Stimulated activated naive CD4-positive, alpha-beta T cell (primary cell): ENCODE results near the gene SLAIN2.
A peak's percentile ranks its signal among the peaks of the same experiment; 100 is the strongest.
"Not testable (repeated sequence)": the region's sequence is repeated elsewhere in the genome, so short reads cannot be mapped to it uniquely, and the experiment has no call there.

Experiments
- DNase-seq, 6 experiments: peaks; one replicate each; lab custom pipeline; 2025; lab: John Stamatoyannopoulos, UW

SLAIN2 gene

DNA sequence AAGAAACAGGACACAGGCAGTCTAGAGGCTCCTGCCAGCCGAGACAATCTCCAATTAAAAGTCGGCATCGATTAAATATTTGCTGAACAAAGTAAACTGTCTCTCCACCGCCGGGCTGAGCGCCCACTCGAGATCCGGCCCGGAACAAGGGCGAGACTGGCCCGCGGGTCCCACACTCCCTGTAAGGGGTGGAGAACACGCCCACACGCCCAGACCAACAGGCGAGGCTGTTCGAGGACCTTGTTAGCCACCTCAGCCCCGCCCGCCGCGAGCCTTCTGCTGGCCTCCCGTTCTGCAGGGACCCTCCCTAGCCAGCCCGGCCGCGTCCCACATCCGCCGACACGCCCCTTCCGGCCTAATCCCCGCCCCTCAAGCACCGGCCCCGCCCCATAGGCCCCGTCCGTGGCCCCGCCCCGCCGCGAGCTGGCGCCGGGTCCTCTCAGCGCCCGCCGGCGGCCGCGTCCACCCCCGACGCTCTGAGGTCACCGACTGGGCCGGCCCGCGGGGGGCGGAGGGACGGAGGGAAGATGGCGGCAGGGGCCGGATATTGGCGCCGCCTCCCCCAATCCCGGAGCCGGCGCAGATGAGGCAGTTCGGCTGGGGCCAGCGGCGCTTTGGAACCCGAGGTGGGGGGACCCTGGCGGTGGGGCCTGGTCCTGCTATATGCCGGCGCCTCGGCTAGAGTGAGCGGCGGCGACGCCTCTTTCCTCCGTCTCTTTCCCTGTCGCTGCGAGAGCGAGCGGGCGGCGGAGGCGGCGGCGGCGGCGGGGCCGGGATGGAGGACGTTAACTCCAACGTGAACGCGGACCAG, at the start of gene SLAIN2:
TSS of gene SLAIN2 (plus strand) at position 565 of the 811 bp plus-strand sequence. CDS start at position 776, 211 bp downstream.
- DNase-seq = peak; percentile 92 to 99 (median 96)

GRCh38 chr4:48292218-48292790, 49.0 kb upstream of the SLAIN2 start:
- DNase-seq = not testable (repeated sequence)

DNA sequence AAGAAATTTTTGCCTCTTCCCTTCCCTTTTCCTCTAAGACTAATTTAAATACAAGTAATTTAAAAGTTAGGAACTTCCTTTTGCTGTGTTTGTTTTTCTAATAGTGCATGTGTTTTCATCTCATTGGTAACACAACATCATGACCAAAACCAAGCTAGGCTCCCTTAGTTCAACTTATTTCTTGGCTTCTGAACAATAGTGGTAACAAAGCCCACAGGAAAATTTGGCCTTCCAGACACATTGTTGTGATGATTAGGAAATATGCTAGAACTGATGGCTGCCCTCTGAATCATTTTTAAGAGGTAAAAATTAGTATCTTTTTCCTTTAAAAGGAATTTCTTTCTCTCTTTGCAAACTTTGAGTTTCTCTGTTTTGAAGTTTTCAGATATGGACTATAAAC, 46.2 kb upstream of the SLAIN2 start:
- DNase-seq = no peak

DNA sequence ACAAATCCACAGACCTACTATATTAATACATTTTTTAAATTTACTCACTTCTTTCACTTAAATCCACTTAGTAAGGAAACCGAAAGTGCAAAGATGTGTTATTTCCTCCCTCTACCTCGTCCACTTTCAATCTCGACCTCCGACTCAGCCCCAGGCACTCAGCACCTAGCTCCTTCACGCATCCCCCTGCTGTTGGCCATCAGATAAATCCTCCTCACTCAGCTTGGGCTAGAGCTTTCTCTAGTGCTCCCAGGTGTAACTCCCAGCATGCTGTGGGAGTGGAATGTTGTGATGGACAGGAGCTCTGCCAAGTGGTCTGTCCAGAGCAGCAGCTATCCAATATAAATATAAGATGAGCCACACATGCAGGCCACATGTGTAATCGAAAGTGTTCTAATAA, 45.0 kb upstream of the SLAIN2 start:
- DNase-seq = no peak

DNA sequence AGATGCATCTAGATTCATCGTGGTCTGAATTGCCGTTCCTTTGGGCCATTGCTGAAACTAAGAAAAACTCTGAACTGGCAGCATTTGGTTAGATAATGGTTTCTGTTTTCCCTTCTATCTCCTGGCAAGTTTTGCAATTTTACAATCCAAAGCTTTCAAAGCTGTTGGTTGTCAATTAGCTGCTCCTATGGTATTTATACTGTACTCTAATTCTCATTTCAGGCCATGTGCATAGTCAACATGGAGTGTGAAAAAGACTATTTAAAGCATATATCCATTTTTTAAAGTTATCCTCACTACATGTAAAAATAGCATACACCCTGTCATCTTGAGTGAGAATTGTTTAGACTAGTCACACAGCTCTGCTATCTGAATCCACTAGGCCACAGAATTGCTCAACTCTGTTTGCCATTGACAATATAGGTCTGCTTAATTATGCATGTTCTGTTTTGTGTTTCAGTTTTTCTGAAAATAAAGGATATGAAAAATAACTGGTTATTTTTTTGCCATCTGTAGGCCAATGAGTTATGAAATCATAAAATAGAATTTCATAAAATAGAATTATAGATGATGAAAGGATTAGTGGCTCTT, 44.0 kb upstream of the SLAIN2 start:
- DNase-seq = no peak

DNA sequence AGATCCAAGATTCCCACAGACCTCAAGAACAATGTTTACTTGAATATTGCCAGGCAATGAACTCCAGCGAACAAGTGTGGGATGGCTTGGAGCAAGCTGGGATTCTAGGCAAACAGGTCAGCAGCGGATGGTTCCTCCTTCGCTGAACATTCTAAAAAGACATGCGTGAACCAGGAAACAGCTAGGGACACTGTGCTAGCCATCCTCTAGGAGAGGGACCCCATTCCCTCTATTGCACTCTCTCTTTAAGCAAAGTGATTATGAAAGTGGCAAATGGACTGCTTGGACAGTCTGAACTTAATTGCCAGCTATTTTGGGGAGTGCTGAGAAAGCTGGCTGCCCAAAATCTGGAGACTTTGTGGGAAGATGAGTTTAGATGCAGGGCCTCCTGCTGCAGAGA, 41.8 kb upstream of the SLAIN2 start:
- DNase-seq = no peak

- DNase-seq = no peak
These were observed 41.3 kb upstream of the SLAIN2 start for GRCh38 chr4:48300004-48300403.

DNA sequence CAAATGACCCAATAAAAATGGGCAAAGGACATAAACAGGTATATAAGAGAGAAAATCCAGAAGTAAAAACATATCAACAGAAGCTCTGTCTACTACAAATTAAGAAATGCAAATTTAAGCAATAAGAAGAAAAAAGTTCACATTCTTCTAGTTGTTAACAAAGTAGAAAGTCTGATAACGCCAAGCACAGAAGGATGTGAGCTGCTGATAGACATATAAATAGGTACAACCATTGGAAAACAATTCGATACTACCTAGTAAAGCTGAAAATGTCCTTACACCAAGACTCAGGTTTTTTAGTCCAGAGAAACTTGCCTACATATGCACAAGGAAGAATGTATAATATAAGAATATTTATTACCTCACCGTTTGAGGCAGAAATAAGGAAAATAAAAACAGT, 35.8 kb upstream of the SLAIN2 start:
- DNase-seq = no peak

DNA sequence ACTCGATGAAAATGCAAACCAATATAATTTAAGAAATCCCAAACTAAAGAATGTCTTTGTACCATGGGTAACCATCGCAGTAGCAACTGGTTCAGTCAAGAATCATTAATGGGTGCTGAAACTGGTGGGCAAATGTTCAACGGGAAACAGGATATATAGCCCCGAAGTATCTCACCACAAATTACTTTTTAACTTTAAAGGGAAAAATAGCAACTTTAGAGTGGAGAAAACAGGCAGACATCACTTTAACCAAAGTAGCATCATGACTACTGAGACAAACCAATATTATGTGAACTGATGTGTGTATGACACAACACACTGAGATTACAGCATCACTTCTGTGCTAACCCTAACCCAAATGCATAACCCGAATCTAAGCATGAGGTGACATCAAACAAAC, 33.8 kb upstream of the SLAIN2 start:
- DNase-seq = no peak

GRCh38 chr4:48308901-48309300, 32.4 kb upstream of the SLAIN2 start:
- DNase-seq = no peak

- no peak for DNase-seq
These were observed 29.4 kb upstream of the SLAIN2 start for GRCh38 chr4:48311896-48312295.

GRCh38 chr4:48314746-48315145, 26.6 kb upstream of the SLAIN2 start:
- not testable (repeated sequence) for DNase-seq

- DNase-seq = peak in 2 of 6 experiments; percentile 21 to 42
These were observed 25.4 kb upstream of the SLAIN2 start for GRCh38 chr4:48315728-48316630.

GRCh38 chr4:48321312-48321711, 20.0 kb upstream of the SLAIN2 start:
- no peak for DNase-seq

DNA sequence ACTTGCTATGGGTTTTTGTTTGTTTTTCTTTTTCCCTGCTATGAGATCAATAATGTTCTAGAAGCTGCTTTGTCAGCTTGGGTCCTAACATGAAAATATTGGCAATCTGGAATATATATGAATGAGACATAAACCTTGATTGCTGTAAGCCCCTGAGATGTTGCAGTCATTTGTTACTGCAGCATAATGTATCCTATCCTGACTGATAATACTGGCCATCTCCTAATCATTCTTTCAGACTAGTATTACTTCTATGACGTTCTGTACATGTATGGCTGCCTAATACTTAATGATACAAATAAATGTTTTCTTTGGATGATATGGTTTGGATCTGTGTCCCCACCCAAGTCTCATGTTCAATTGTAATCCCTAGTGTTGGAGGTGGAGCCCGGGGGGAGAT, 19.3 kb upstream of the SLAIN2 start:
- no peak for DNase-seq

- DNase-seq = no peak
These were observed 17.0 kb upstream of the SLAIN2 start for GRCh38 chr4:48324281-48324680.

DNA sequence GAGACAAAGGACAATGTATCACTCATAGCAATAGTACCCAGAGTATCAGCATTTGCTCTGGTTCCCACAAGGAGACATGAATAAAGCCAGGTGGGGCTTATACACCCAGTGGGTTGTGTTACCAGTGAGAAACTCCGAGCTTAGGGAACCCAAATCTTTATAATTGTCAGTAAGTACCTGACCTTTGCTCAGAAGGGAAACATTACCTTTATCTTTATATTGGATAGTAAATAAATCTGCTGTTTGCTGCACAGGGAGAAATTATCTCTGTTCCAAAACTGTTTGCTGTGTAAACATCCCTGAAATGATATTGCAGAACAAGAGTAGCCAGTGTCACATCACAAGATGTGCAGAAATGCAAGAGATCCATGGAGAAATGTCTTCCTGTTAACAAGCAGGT, 12.1 kb upstream of the SLAIN2 start:
- DNase-seq = no peak

GRCh38 chr4:48329976-48330375, 11.4 kb upstream of the SLAIN2 start:
- no peak for DNase-seq

DNA sequence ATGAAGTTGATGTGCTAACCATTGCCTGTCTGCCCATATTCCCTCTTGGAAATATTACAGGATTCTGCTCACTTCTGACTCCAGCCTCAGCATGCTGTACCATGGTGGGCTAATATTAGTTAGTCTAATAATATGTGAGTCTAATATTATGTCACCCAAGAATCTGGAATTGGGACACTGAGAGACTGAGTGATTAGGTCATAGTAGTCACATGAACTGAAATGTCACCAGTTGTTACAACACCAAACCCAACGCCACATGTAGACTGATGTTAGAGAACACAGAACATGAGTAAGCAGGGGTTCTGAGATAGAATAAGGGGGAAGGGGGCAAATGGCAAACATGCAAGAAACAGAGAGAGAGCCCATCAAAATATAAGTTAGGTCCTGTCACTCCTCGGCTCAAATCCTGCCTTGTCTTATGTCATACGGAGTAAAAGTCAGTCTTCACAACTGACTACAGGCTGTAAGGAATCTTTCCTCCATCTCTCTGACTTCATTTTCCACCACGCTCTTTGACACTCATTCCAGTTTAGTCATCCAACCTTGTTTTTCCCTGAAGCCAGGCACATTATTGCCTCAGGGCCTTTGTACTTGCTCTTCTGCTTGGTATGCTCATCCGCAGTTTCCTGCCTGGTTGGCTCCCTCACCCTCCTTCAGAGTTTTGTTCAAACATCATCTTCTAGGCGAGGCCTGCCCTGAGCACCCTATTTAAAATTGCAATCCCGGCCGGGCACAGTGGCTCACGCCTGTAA, 9.6 kb upstream of the SLAIN2 start:
- DNase-seq = no peak

DNA sequence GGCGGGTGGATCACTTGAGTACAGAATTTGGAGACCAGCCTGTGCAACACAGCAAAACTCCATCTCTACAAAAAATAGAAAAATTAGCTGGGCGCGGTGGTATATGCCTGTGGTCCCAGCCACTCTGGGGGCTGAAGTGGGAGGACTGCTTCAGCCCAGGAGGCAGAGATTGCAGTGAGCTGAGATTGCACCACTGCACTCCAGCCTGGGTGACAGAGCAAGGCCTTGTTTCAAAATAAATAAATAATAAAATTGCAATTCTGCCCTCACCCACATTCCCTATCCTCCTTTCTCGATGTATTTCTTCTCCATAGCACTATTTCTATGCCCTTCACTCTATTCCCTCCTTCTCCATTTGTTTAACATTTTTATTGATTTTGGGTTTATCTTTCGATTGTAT, 8.7 kb upstream of the SLAIN2 start:
- DNase-seq = no peak

GRCh38 chr4:48333587-48333986, 7.7 kb upstream of the SLAIN2 start:
- no peak for DNase-seq

GRCh38 chr4:48334236-48334635, 7.1 kb upstream of the SLAIN2 start:
- DNase-seq = no peak
